Fibroblast of peridontal ligament (primary cell): ENCODE results near the gene RBX1.
A peak's percentile ranks its signal among the peaks of the same experiment; 100 is the strongest.
"Not testable (repeated sequence)": the region's sequence is repeated elsewhere in the genome, so short reads cannot be mapped to it uniquely, and the experiment has no call there.

Source experiments
- DNase-seq: peaks from one replicate; pipeline ENCODE4 v3.0.0-alpha.2; 2010; ENCODE audit errors: extremely low read depth

The RBX1 gene

GRCh38 chr22:40972587-40972986 is 21.4 kb downstream of the RBX1 start:
- no peak for DNase-seq

- DNase-seq: no peak
These were observed 22.0 kb downstream of the RBX1 start for GRCh38 chr22:40973144-40973543.

DNA sequence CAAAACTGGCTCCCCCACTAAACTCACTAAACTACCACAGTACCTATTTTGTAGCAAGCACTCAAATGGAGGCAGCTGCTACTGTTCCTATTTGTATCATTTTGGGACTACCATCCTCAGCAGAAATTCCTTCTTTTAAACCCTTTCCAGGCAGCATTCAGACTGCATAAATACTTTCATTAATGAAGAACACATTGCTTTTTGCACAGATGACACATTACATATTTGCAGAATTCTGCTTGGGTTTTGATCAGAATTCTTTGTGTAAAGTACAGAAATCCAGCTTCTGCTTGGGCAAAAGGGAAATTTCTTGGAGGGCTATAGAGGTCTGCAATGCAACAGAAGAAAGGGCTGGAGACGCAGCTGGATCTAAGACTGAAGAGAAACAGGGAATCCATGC is 24.2 kb downstream of the RBX1 start:
- DNase-seq: peak; percentile 74

GRCh38 chr22:40976866-40977700 is 25.9 kb downstream of the RBX1 start:
- no peak for DNase-seq

DNA sequence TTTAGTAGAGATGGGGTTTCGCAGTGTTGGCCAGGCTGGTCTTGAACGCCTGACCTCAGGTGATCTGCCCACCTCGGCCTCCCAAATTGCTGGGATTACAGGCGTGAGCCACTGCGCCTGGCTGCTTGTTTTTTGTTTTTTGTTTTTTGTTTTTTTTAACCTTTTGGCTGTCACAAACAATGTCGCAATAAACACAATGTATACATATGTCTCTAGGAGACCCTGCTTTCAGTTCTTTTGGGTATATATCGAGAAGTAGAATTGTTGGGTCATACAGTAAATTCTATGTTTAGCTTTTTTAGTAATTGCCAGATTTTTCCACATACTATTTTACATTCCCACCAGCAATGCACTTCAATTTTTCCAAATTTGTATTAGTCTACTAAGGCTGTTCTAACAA is 28.0 kb downstream of the RBX1 start:
- DNase-seq: no peak

DNA sequence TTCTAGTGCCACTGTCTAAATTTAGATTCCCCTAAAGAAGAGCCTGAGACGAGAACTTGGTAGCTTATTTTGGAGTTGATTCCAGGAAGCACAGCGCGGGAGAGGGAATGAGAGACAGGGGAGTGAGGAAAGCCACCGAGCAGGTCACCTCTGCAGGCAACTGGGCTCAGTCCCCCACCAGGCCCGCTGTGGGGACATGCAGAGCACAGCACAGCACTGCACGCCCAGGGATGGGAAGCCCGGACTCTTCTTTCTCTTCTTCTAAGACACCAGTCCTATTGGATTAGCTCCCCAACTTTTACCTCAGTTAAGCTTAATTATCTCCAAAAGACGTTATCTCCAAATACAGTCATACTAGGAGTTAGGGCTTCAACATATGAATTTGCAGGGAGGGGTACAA is 28.7 kb downstream of the RBX1 start:
- no peak for DNase-seq

- DNase-seq: no peak
These were observed 31.6 kb downstream of the RBX1 start for GRCh38 chr22:40982482-40983385.

GRCh38 chr22:40991298-40991697 is 40.1 kb downstream of the RBX1 start:
- no peak for DNase-seq

DNA sequence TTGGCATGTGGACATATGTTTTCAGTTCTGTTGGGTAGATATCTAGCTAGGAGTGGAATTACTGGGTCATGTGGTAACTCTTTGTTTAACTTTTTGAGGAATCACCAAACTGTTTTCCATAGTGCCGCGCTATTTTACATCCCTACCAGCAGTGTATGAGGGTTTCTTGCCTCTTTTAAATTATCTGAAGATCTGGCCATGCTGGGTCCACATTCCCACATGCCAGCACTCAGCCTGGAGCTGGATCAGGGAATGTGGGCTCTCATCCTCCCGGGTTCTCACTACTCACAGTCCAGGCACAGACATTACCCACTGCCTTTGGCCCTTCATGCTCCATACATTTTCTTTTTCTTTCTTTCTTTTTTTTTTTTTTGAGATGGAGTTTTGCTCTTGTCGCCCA is 44.6 kb downstream of the RBX1 start:
- DNase-seq: peak; percentile 3

- no peak for DNase-seq
These were observed 46.3 kb downstream of the RBX1 start for GRCh38 chr22:40997520-40997919.

GRCh38 chr22:41000040-41000565 is 48.9 kb downstream of the RBX1 start:
- no peak for DNase-seq

GRCh38 chr22:41000941-41001721 is 50.0 kb downstream of the RBX1 start:
- no peak for DNase-seq

DNA sequence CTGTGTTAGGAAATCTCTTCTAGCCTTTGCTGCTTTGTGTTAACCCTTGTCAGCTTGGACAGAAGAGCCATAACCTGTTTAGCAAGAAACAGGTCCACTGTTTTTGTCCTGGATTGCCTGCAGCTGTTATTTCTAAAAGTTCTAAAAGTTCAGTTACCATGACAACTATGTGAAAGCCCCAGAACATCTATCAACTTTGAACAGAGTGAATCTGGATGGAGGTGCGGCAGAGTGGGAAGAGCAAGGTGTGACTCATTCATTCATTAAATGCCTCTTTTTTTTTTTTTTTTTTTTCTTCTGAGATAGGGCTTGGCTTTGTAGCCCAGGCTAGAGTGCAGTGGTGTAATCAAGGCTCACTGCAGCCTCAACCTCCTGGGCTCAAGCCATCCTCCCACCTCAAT is 50.5 kb downstream of the RBX1 start:
- DNase-seq: no peak

DNA sequence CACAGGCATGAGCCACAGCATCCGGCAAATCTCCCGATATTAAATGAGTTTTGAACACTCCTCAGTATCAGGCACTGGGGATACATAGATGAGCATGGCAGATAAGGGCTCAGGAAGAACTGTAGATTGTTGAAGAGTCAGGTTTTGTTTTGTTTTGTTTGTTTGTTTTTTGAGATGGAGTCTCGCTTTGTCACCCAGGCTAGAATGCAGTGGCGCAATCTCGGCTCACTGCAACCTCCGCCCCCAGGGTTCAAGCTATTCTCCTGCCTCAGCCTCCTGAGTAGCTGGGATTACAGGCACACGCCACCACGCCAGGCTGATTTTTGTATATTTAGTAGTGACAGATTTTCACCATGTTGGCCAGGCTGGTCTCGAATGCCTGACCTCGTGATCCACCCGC is 51.2 kb downstream of the RBX1 start:
- DNase-seq: not testable (repeated sequence)

DNA sequence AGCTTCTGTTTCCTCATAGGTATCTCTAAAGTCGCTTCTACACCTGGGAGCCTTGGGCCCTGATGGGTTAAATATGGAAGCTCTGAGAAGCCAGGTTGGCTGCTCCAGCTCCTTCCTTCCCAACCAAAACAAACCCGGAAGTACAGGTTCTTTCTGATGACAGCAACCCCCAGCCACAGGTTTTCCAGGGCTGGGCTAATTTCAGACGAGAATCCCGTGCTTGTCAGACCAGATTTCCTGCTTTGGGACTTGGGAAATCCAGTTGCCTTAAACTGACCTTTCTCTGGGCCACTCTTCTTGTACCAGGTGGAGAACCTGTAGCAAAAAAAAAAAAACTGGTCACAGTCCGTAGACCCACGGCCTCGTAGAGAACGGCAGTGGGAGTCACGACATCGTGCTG is 51.9 kb downstream of the RBX1 start:
- DNase-seq: no peak

DNA sequence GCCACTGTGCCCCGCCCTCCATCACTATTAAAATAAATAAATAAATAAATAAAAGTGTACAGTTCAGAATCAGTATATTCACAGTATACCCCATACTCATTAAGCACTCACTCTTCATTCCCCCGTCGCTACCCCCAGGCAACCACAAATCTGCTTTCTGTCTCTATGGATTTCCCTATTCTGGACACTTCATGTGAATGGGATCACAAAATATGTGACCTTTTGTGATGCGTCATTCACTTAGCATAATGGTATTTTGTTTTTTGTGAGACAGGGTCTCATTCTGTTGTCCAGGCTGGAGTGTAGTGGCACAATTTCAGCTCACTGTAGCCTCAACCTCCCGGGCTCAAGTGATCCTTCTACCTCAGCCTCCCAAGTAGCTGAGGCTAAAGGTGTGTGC is 52.8 kb downstream of the RBX1 start:
- no peak for DNase-seq

DNA sequence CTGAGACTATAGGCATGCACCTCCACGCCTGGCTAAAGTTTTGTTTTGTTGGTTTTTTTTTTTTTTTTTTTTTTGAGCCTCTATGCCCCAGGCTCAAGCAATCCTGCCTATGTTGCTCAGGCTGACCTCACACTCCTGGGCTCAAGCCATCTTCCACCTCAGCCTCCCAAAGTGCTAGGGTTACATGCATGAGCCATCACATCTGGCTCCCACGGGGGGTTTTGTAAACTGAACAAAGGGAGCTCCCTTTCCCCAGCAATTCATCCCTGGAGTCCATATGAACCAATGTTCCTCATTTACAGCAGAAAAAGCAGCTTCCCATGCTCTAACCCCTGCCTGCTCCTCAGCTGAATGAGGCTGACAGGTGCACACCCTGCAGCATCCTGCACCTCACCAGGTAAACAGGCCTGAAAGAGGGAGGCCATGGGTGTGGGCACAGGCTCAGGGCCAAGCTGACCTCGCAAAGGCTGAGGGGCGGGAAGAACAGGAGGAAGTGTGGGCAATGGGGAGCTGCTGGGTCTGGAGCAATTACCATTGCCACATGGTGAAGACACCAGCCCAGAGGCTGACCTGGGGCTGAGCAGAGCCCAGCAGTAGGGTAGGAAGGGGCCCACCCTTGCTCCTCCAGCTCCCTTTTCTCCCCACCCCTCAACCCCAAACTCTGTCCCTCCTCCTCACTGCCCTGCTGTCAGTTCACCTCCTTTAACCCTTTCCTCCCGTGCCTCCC is 58.2 kb downstream of the RBX1 start:
- DNase-seq: peak; percentile 90

GRCh38 chr22:41015003-41015402 is 63.8 kb downstream of the RBX1 start:
- DNase-seq: no peak

GRCh38 chr22:41021061-41021612 is 70.0 kb downstream of the RBX1 start:
- DNase-seq: no peak

- peak; percentile 50 for DNase-seq
These were observed 70.7 kb downstream of the RBX1 start for GRCh38 chr22:41021613-41022454.
